GM19099 (cell line): Measurements from ENCODE around the gene HPN.

Source experiments
- POLR2A ChIP-seq: IDR thresholded peaks from 3 replicates; pipeline ENCODE4 v1.6.1; 2011; ENCODE audit warnings: low read depth; ENCODE audit not compliant: insufficient read length; ENCODE audit errors: extremely low read depth

Gene HPN

GRCh38 chr19:35006999-35007365 is 34.5 kb upstream of the HPN start:
- TF ChIP-seq POLR2A = no peak

- no peak for TF ChIP-seq POLR2A
Observed at GRCh38 chr19:35008891-35009341, 32.6 kb upstream of the HPN start.

GRCh38 chr19:35009424-35010415 is 31.8 kb upstream of the HPN start:
- no peak for TF ChIP-seq POLR2A

GRCh38 chr19:35011091-35011689 is 30.3 kb upstream of the HPN start:
- no peak for TF ChIP-seq POLR2A

GRCh38 chr19:35011737-35012682 is 29.5 kb upstream of the HPN start:
- TF ChIP-seq POLR2A = no peak

- TF ChIP-seq POLR2A = no peak
Observed at GRCh38 chr19:35013041-35013819, 28.3 kb upstream of the HPN start.

- TF ChIP-seq POLR2A = no peak
Observed at GRCh38 chr19:35013820-35014754, 27.4 kb upstream of the HPN start.

GRCh38 chr19:35015270-35015953 is 26.1 kb upstream of the HPN start:
- TF ChIP-seq POLR2A = no peak

- no peak for TF ChIP-seq POLR2A
Observed at GRCh38 chr19:35015954-35016351, 25.6 kb upstream of the HPN start.

GRCh38 chr19:35017507-35017906 is 24.0 kb upstream of the HPN start:
- no peak for TF ChIP-seq POLR2A

- no peak for TF ChIP-seq POLR2A
Observed at GRCh38 chr19:35018379-35018778, 23.1 kb upstream of the HPN start.

GRCh38 chr19:35019144-35019543 is 22.4 kb upstream of the HPN start:
- no peak for TF ChIP-seq POLR2A

GRCh38 chr19:35021016-35021415 is 20.5 kb upstream of the HPN start:
- TF ChIP-seq POLR2A = no peak

- TF ChIP-seq POLR2A = no peak
Observed at GRCh38 chr19:35021596-35021995, 19.9 kb upstream of the HPN start.
